HG02884 (cell line): ENCODE data around the gene MPP3.

ENCODE experiments used
- ATAC-seq: cut with Tn5 transposase; IDR thresholded peaks from one replicate; pipeline ENCODE4 v1.9.1; 2021; ENCODE audit warnings: mild to moderate bottlenecking, moderate library complexity; ENCODE audit not compliant: unreplicated experiment

Gene MPP3

GRCh38 chr17:43834106-43834505, 1.2 kb upstream of the MPP3 start:
- no peak for ATAC-seq

GRCh38 chr17:43832168-43832975, 574 bp downstream of the MPP3 start:
- ATAC-seq, result no peak

- no peak for ATAC-seq
Observed at GRCh38 chr17:43831633-43832032, 1.3 kb downstream of the MPP3 start.

- ATAC-seq, result no peak
Observed at GRCh38 chr17:43830510-43831140, 2.3 kb downstream of the MPP3 start.

GRCh38 chr17:43829738-43830137, 3.2 kb downstream of the MPP3 start:
- ATAC-seq, result no peak

GRCh38 chr17:43827596-43827995, 5.3 kb downstream of the MPP3 start:
- no peak for ATAC-seq

- no peak for ATAC-seq
Observed at GRCh38 chr17:43826206-43826605, 6.7 kb downstream of the MPP3 start.

GRCh38 chr17:43825567-43825966, 7.4 kb downstream of the MPP3 start:
- ATAC-seq, result no peak

GRCh38 chr17:43823350-43824084, 9.4 kb downstream of the MPP3 start:
- ATAC-seq, result no peak

GRCh38 chr17:43822570-43823190, 10.3 kb downstream of the MPP3 start:
- no peak for ATAC-seq

- ATAC-seq, result no peak
Observed at GRCh38 chr17:43820759-43821158, 12.2 kb downstream of the MPP3 start.

- ATAC-seq, result no peak
Observed at GRCh38 chr17:43818966-43819365, 14.0 kb downstream of the MPP3 start.

GRCh38 chr17:43817826-43818225, 15.1 kb downstream of the MPP3 start:
- no peak for ATAC-seq

- ATAC-seq, result no peak
Observed at GRCh38 chr17:43816336-43817320, 16.3 kb downstream of the MPP3 start.

GRCh38 chr17:43814714-43815113, 18.2 kb downstream of the MPP3 start:
- no peak for ATAC-seq

GRCh38 chr17:43814026-43814425, 18.9 kb downstream of the MPP3 start:
- no peak for ATAC-seq

- no peak for ATAC-seq
Observed at GRCh38 chr17:43813386-43813785, 19.6 kb downstream of the MPP3 start.

- ATAC-seq, result no peak
Observed at GRCh38 chr17:43812396-43813265, 20.3 kb downstream of the MPP3 start.

GRCh38 chr17:43810823-43811222, 22.1 kb downstream of the MPP3 start:
- ATAC-seq, result no peak
